ENCODE data around the gene EP400. TPM values are rescaled to one million over a fixed set of nuclear protein-coding genes. Genes with fewer than 3 reads are reported as not detected.

The EP400 gene, protein sequence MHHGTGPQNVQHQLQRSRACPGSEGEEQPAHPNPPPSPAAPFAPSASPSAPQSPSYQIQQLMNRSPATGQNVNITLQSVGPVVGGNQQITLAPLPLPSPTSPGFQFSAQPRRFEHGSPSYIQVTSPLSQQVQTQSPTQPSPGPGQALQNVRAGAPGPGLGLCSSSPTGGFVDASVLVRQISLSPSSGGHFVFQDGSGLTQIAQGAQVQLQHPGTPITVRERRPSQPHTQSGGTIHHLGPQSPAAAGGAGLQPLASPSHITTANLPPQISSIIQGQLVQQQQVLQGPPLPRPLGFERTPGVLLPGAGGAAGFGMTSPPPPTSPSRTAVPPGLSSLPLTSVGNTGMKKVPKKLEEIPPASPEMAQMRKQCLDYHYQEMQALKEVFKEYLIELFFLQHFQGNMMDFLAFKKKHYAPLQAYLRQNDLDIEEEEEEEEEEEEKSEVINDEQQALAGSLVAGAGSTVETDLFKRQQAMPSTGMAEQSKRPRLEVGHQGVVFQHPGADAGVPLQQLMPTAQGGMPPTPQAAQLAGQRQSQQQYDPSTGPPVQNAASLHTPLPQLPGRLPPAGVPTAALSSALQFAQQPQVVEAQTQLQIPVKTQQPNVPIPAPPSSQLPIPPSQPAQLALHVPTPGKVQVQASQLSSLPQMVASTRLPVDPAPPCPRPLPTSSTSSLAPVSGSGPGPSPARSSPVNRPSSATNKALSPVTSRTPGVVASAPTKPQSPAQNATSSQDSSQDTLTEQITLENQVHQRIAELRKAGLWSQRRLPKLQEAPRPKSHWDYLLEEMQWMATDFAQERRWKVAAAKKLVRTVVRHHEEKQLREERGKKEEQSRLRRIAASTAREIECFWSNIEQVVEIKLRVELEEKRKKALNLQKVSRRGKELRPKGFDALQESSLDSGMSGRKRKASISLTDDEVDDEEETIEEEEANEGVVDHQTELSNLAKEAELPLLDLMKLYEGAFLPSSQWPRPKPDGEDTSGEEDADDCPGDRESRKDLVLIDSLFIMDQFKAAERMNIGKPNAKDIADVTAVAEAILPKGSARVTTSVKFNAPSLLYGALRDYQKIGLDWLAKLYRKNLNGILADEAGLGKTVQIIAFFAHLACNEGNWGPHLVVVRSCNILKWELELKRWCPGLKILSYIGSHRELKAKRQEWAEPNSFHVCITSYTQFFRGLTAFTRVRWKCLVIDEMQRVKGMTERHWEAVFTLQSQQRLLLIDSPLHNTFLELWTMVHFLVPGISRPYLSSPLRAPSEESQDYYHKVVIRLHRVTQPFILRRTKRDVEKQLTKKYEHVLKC (N-terminal part only)
- 7.4 and 11.1 TPM in 2 replicates for total RNA-seq

DNA sequence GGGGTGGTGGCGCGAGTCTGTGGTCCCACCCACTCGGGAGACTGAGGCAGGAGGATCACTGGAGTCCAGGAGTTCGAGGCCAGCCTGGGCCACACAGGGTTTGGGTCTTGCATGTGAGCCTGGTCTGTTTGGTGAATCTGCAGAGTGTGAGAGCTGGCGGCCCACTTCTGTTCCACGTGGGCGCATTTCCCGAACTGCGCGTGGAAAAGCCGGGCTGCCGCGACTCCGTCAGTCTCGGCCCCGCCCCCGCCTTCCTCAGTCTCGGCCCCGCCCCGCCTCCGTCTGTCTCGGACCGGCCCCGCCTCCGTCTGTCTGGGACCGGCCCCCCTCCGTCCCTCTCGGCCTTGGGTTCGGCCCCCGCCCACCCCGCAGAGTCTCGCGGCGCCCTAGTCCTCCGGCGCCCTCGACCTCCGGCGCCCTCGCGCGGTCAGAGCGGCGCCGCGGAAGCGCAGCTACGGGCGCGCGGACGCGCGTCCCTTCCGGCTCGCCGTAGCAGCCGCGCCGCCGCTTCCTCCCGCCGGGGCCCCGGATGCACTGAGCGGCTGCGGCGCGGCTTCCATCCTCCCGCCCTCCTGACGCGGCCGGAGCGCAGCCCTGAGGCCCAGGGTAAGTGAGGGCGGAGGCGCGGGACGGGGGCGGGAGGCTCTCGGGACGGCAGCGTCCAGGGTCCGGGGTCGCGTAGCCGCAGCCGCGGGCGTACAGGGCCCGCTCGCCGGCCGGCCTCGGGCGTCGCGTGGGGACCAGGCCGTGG, at the start of gene EP400:
TSS of gene EP400 (plus strand) at position 512 of the 751 bp plus-strand sequence. CDS start 10,678 bp downstream, outside the sequence.

DNA sequence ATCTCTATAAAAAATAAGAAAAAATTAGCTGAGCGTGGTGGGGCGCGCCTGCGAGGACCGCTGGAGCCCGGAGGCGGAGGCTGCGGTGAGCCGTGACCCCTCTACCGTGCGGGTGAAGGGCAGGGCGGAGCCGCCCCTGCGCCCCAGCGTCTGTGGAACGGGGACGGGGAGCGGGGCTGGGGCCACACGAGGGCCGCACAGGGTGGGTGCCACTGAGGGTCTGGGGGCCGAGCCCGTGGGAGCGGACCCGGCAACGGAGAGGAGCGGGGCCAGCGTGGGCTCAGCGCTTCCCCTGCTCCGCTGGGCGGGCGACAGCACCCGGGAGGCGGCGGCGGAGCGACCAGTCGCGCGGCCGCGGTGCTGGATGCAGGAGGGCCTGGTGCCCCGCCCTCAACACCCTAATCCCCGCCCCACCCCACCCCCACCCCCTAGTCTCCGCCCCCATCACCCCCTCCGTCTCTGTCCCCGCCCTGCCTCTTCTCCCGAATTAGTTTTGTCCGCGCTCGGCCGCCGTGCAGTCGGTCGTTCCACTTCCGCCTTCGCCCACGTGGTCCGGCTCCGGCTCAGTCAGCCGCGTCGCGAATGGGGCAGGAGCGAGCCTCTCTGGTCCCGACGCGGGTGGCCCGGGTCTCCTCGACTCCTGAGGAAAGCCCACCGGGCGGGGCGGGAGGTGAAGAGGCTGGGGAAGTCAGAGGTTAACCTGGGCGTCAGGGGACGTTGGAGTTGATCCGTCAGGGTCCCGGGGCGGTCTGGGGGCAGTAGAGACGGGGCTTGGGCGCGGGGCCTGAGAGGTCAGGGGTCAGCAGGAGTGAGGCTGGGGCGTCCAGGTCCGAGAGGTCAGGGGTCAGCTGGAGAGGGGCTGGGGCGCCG, 20.8 kb upstream of the EP400 start, which contains the start of gene PUS1:
TSS of gene PUS1 (plus strand) at position 566 of the 870 bp plus-strand sequence. CDS start 447 bp downstream, outside the sequence.

Other genes starting within 250 kb of the EP400 start
- 20.2 and 21.3 TPM in 2 replicates for gene SFSWAP, start 238.9 kb upstream of the EP400 start, total RNA-seq
- gene MMP17, start 121.5 kb upstream of the EP400 start, total RNA-seq = 3.7 and 4.2 TPM in 2 replicates
- 4.5 and 9.1 TPM in 2 replicates for gene ULK1, start 55.3 kb upstream of the EP400 start, total RNA-seq
- 7.4 and 9.6 TPM in 2 replicates for gene PUS1, start 20.7 kb upstream of the EP400 start, total RNA-seq
- gene DDX51, start 194.4 kb downstream of the EP400 start, total RNA-seq = 5.2 and 8.9 TPM in 2 replicates
- gene NOC4L, start 194.5 kb downstream of the EP400 start, total RNA-seq = 6.3 and 9.2 TPM in 2 replicates